GM19463 (cell line): ENCODE measurements around the gene TOMM40.
A peak's percentile ranks its signal among the peaks of the same experiment; 100 is the strongest.
"Not testable (repeated sequence)": the region's sequence is repeated elsewhere in the genome, so short reads cannot be mapped to it uniquely, and the experiment has no call there.

Experiments used
- ATAC-seq: cut with Tn5 transposase; IDR thresholded peaks from one replicate; pipeline ENCODE4 v1.9.1; 2021; ENCODE audit warnings: mild to moderate bottlenecking, moderate library complexity; ENCODE audit not compliant: unreplicated experiment

Gene TOMM40

DNA sequence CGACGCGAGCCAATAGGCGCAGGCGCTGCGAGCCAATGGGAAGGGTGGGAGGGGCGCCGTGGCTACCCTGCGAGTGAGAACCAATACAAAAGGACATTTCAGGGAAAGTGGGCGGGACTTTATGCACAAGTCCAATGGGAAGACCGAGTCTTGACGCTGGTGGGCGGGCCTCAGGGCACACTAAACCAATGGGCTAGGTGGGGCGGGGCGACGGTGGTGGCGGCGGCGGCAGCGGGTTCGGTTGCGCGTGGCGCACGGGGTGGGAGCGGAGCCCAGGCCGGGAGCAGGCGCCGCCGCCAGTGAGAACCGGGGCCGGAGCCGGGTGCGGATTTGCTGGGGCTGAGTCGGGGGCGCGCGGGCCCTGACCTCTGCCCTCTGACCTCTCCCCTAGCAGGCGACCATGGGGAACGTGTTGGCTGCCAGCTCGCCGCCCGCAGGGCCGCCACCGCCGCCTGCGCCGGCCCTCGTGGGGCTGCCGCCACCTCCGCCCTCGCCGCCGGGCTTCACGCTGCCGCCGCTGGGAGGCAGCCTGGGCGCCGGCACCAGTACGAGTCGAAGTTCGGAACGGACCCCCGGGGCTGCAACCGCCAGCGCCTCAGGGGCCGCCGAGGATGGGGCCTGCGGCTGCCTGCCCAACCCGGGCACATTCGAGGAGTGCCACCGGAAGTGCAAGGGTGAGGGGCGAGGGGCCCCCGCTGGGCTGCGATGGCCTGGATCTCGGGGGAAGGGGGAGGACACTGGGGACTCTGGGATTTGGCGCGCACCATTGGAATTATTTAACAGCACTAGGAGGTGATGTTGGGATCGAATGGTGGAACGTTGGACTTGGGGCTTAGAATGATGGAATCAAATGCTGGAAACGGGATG lies at the start of gene TOMM40:
Gene TOMM40 (plus strand): TSS at position 239 of the 867 bp plus-strand sequence. CDS start 162 bp downstream, at position 401.
- peak; percentile 65 for ATAC-seq

- ATAC-seq, result no peak
Observed at GRCh38 chr19:44845286-44845611, 45.8 kb upstream of the TOMM40 start.

- ATAC-seq, result no peak
Observed at GRCh38 chr19:44845612-44846454, 45.2 kb upstream of the TOMM40 start, which contains the start of gene NECTIN2. TSS of gene NECTIN2 (plus strand) at chr19:44846297. CDS start at chr19:44846526, 229 bp downstream.

DNA sequence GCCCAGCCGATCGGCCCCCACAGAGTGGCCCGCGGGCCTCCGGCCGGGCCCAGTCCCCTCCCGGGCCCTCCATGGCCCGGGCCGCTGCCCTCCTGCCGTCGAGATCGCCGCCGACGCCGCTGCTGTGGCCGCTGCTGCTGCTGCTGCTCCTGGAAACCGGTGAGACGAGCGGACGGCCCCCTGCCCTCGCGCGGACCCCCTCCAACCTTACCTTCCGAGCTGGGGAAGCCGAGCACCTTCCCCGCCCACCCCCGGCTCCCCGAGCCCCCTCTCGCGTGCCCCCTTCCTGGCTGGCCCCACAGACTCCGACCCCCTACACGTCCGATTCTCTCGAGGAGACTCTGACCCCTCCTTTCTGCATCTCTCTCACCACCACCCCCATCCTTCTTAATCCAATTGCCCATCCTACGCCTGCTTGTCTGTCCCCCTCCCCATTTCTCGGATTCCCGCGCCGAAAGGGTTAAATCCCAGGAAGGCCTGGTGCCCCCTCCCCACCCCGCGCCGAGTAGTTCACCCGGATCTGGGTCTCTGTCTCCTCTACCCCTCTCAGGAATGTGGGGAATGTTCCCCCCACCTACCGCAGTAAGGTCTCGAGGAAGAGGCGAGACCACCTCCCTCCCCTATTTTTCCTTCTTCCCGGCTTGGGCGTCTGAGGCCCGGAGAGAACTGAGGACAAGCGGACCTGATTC lies 44.5 kb upstream of the TOMM40 start:
- no peak for ATAC-seq

GRCh38 chr19:44847144-44848035 lies 43.7 kb upstream of the TOMM40 start:
- ATAC-seq, result no peak

GRCh38 chr19:44848036-44848811 lies 42.8 kb upstream of the TOMM40 start:
- ATAC-seq, result no peak

DNA sequence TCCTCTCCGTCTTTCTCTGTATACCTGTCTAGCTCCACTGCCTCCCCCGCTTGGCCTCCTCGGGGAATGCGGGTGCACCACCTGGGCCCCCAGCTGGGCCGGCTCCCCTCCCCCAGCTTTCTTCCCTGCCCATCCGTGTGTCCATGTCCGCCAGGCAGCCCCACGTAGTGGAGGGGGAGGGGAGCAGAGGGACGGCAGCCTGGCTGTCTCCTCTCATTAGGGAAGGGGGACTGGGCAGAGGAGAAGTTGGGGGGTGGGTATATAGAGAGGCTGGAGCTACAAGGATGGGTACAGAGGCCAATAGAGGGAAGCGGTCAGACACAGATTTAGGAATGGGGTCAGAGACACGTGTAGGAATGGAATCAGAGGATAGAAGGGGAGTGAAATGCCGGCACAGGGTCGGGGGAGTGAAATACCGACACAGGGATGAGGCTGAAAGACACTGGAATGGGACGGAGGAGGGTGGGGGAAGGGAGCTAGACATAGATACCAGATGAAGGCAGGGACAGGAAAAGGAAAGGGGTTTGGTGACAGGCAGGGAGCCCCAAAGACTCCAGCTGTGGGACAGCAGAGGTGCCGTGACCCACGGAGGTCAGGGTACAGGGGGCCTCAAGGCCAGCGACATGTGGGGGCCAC lies 42.1 kb upstream of the TOMM40 start:
- ATAC-seq, result no peak

GRCh38 chr19:44850641-44851109 lies 40.4 kb upstream of the TOMM40 start:
- no peak for ATAC-seq

GRCh38 chr19:44851427-44851826 lies 39.6 kb upstream of the TOMM40 start:
- ATAC-seq, result no peak

DNA sequence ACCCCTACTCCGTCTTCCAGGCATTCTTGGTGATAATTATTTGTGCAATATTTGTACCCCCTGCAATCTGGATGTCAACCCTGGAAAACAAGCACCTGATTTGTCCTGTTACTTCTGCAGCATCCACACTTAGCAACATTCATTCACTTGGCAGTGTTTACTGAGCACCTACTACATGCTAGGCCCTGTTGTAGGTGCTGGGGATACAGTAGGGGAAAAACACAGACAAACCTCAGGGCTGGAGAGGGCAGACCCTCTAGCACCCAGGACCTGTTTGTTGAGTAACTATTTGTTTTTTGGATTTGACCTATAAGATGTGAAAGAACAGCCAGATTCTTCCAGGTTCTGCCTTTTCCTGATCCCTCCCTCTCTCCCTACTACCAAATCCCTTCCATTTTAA lies 35.4 kb upstream of the TOMM40 start:
- ATAC-seq, result no peak

DNA sequence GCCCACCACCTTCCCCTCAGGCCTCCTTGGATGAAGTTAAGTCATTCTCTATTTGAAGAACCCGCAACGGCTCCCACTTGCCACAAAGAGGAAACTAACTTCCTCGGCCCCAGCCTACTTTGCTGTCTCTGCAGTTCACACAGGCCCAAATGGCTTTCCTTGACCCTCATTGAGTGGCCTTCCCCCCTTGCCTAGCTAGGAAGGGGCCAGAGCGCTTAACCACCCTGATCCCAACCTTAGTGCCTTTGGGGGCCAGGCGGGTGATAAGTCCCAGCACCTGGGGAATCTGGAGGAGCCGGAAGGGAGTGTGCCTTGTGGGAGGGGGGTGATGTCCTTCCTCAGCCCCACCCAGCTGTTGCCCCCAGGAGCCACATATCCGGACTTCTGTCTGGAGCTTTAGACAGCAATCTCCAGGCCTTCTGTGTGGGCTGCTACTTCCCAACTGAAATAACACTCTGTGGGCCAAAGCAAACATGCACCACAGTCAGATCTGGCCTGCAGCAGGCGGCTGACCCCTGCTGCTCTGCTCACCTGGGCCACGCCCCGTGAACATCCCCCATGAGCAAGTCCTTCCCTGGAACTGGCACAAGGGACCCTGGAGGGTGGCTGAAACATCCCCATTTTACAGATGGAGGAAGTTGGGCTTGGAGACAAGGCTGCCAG lies 34.5 kb upstream of the TOMM40 start:
- no peak for ATAC-seq

GRCh38 chr19:44857837-44858236 lies 33.2 kb upstream of the TOMM40 start:
- no peak for ATAC-seq

- ATAC-seq, result not testable (repeated sequence)
Observed at GRCh38 chr19:44861576-44861975, 29.5 kb upstream of the TOMM40 start.

DNA sequence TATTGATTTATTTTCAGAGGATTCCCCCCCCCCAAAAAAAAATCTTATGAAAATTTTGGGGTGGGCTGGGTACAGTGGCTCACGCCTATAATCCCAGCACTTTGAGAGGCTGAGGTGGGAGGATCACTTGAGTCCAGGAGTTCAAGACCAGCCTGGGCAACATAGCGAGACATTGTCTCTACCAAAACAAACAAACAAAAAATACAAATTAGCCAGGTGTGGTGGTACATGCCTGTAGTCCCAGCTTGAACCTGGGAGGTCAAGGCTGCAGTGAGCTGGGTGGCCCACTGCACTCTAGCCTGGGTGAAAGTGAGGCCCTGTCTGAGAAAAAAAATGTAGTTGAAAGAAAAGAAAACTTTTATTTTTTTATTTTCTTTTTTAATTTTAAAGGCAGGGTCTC lies 27.1 kb upstream of the TOMM40 start:
- ATAC-seq, result no peak

DNA sequence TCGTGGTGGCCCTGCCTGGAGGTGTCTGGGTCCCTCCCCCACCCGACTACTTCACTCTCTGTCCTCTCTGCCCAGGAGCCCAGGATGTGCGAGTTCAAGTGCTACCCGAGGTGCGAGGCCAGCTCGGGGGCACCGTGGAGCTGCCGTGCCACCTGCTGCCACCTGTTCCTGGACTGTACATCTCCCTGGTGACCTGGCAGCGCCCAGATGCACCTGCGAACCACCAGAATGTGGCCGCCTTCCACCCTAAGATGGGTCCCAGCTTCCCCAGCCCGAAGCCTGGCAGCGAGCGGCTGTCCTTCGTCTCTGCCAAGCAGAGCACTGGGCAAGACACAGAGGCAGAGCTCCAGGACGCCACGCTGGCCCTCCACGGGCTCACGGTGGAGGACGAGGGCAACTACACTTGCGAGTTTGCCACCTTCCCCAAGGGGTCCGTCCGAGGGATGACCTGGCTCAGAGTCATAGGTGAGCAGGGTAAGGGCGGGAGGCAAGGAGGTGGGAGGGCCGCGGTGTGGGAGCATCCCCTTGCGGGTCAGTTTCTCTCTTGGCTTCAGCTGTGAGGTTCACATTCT lies 25.8 kb upstream of the TOMM40 start:
- ATAC-seq, result no peak

- no peak for ATAC-seq
Observed at GRCh38 chr19:44866664-44867063, 24.4 kb upstream of the TOMM40 start.

DNA sequence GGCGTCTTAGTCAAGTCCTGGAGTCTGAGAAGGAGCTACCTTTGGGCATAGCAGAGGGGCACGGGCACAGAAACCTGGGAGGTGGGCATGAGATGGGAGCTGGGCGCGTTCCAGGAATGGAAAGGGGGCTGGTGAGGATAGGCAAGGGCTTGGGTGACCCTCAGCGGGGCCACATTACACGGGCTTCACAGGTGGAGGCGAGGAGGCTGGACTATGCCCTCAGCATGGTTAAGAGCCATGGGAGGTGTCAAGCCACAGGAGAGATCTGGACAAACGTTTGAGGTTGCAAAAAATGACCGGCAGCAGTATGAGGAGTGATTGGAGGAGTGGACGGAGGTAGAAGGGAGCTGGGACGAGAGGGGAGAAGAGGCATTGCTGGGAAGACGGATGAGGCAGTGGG lies 23.5 kb upstream of the TOMM40 start:
- ATAC-seq, result no peak
